Activated CD8-positive, alpha-beta memory T cell treated with anti-CD3 and anti-CD28 coated beads for 4 hours (primary cell): Measurements from ENCODE around the gene MEGF11.

Experiments used
- DNase-seq, 2 donors: peaks; one replicate each; pipeline ENCODE4 v3.0.0-alpha.2; 2020; ENCODE audit warnings: low read depth in 2 of 2

Gene MEGF11

GRCh38 chr15:65918357-65918920 lies 335.1 kb downstream of the MEGF11 start:
- no peak for DNase-seq

DNA sequence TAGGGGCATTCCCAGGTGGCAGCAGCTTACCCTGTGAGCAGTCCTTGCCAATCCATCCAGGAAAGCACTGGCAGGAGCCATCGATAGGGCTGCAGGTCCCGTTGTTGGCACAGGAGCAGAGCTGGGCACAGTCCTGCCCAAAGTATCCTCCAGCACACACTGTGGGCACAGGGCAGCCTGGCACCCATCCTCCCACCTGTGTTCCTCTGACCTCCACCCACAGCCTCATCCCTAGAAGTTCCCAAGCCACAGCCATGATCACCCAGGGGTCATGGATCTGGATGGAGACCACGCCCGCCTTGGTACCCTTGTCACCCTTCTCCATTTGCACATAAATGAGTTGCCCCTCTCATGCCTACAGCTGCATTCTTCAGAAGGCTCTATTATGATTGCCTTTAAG lies 335.6 kb downstream of the MEGF11 start:
- no peak for DNase-seq

- DNase-seq = no peak
Observed at GRCh38 chr15:65917407-65917756, 336.2 kb downstream of the MEGF11 start.

GRCh38 chr15:65916664-65917406 lies 336.7 kb downstream of the MEGF11 start:
- DNase-seq = no peak

DNA sequence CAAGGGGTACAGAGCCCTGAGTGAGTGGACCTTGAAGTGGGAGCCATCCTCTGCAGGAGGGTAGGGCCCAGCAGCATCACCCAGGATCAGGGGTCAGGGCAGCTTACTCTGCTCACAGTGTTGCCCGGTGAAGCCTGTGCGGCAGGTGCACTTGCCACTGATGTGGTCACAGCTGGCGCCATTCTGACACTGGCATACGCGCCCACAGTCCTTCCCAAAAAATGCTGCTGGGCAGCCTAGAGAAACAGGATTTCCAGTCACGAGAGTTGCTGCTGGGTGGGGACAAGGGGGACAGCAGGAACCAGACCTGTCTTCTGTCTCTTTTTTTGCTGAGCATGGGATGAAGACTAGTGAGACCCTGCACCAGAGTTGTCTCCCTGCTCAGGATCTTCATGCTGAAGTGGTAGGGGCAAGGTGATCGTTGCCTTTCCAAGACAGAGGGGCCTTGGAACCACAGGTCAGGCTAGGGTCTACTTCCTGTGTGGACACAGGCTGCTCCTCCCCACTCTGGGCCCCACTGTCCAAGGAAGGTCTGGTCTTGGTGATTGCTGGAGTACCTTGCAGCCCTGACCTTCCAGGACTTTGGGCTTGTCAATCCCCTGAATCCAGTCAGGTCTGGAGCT lies 337.4 kb downstream of the MEGF11 start:
- no peak for DNase-seq

- DNase-seq = no peak
Observed at GRCh38 chr15:65914981-65915925, 338.3 kb downstream of the MEGF11 start.

GRCh38 chr15:65914386-65914785 lies 339.2 kb downstream of the MEGF11 start:
- DNase-seq = no peak

- no peak for DNase-seq
Observed at GRCh38 chr15:65913631-65914199, 339.8 kb downstream of the MEGF11 start.

DNA sequence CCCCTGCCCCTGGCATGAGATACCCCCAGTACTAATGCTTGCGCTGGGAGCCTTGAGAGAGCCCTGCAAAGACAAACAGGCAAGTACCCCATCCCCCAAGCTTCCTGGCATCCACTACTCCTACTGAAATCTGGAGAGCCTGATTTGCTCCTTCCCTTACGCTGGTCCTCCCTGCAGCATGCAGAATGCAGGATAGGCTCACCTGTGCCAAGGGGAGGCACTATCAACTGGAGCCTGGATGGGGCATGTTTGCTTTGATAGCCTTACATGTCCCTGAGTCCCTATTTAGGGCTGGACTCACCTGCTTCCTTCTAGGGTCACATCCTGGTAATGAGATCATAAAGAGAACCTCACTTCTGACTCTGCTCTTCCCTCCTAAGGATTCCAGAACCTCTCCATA lies 341.3 kb downstream of the MEGF11 start:
- DNase-seq = no peak

DNA sequence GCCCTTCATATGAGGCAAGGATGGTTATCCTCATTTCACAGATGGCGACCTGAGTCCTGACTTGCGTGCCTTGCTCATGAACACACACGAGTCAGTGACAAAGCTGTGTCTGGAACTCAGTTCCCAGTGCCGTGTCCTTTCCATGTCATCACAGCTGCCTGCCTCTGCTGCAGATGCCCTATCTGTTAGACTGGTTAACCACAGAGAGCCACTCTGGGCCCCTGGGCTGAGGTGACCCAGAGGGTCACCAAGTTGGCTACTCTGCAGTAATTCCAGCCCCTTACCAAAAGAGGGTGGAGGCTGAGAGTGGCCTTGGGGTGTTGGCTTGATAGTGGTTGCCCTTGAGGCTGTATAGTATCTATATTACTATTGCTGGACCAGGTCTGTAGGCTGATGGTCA lies 343.2 kb downstream of the MEGF11 start:
- DNase-seq = no peak

GRCh38 chr15:65909831-65910230 lies 343.7 kb downstream of the MEGF11 start:
- DNase-seq = no peak

GRCh38 chr15:65908876-65909275 lies 344.7 kb downstream of the MEGF11 start:
- no peak for DNase-seq

- no peak for DNase-seq
Observed at GRCh38 chr15:65907661-65908060, 345.9 kb downstream of the MEGF11 start.

GRCh38 chr15:65906396-65906795 lies 347.2 kb downstream of the MEGF11 start:
- DNase-seq = no peak

GRCh38 chr15:65904301-65904700 lies 349.2 kb downstream of the MEGF11 start:
- DNase-seq = no peak

- DNase-seq = no peak
Observed at GRCh38 chr15:65903296-65904073, 350.1 kb downstream of the MEGF11 start.

GRCh38 chr15:65902373-65902772 lies 351.2 kb downstream of the MEGF11 start:
- no peak for DNase-seq

DNA sequence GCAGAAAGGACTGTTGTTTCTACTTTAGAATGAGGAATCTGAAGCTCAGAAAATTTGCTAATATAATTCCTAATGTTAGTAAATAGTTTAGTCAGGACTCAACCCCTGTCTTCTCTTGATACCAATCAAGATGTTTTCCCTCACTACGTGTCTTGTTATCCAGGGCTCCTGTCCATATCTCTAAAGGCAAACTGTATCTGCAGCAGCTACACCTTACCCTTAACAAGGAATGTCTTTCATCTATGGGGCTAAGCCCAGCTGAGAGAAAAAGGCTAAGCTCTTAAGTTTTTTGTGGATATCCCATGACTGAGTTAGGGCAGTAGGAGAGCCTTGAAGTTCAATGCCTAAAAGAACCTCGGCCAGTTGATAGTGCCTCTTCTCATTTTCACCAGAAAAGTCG lies 351.7 kb downstream of the MEGF11 start:
- no peak for DNase-seq

DNA sequence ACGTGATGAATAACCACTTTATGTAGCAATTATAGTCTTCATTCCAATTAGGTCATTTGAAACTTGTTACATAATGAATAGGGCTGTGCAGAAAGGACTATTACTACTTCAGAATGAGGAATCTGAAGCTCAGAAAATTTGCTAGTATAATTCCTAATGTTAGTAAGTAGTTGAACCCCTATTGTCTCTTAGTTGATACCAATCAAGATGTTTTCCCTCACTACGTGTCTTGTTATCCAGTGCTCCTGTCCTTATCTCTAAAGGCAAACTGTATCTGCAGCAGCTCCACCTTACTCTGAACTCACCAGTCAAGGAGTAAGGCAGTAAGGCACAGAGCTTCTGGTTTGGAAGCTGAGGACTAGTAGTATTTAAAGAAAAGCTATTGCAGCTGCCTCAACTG lies 352.2 kb downstream of the MEGF11 start:
- DNase-seq = no peak

- no peak for DNase-seq
Observed at GRCh38 chr15:65900488-65900887, 353.1 kb downstream of the MEGF11 start.

- DNase-seq = no peak
Observed at GRCh38 chr15:65896236-65896635, 357.3 kb downstream of the MEGF11 start.
